NCI-H1417 treated with DMSO at 0.1 percent for 48 hours (cell line): ENCODE measurements around the gene GOLT1B.
A peak's percentile ranks its signal among the peaks of the same experiment; 100 is the strongest.

ENCODE experiments used
- DNase-seq: peaks from one replicate; lab custom pipeline; 2025; lab: John Stamatoyannopoulos, UW

The GOLT1B gene

DNA sequence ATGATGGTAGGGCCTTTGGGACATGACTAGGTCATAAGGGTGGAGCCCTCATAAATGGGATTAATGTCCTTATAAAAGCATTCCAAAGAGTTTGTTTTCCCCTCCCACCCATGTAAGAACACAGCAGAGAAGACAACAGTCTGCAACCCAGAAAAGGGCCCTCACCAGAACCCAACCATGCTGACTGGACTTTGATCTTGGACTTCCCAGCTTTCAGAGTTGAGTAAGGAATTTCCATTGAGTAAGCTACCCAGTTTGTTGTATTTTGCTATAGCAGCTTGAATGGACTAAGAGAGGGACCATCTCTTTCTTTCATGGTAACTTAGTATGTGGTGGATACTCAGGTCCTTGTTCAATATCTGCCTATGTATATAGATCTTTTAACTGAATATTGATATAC, 21.6 kb downstream of the GOLT1B start:
- DNase-seq: no peak

DNA sequence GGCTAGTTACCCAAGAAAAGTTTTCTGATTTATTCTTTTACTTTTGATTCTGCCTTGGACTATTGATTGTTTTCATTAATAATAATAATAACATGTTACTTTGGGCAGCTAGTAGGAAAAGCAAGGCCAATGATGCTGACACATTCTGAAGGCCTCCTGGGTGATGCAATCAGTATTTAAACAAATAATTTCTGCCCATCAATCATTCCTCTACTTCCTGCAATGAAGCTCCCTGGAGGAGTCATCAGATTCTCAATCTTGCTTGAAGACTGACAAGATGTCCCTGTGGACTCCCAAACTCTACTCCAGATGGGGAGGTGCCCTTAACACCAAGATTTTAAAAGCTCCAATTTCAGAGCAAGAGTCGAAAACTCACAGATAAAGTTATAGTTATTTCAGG, 24.5 kb downstream of the GOLT1B start, which contains the start of gene SPX:
Gene SPX, plus strand, starts transcription at position 244 of the 400 bp plus-strand sequence. CDS start 177 bp downstream, outside the sequence.
- no peak for DNase-seq

- no peak for DNase-seq
These were observed 25.2 kb downstream of the GOLT1B start for GRCh38 chr12:21526721-21527345.

GRCh38 chr12:21527451-21528180, 26.0 kb downstream of the GOLT1B start:
- DNase-seq: peak; percentile 59

- DNase-seq: no peak
These were observed 27.4 kb downstream of the GOLT1B start for GRCh38 chr12:21528953-21529352.

DNA sequence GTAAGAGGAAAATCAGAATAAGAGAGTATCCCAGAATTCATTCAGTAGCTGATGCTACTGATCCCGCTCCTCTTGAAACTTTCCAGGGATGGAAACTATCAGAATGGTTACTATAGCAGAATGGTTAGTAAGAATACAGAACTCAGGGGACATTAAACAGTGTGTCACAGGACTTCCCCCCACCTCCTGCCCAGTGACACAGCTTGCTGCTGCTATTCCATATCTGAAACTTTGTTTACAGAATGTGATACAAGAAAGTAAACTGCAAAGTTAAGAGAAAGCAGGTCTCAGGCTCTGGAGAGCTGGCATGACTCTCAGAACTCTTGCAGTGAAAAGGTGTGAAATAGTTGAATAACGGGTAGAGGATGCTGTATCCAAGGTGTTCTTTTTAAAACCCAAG, 27.9 kb downstream of the GOLT1B start:
- no peak for DNase-seq

- DNase-seq: no peak
These were observed 36.6 kb downstream of the GOLT1B start for GRCh38 chr12:21538061-21538653.

GRCh38 chr12:21539797-21540196, 38.2 kb downstream of the GOLT1B start:
- DNase-seq: no peak

- peak; percentile 52 for DNase-seq
These were observed 40.2 kb downstream of the GOLT1B start for GRCh38 chr12:21541773-21542172.

DNA sequence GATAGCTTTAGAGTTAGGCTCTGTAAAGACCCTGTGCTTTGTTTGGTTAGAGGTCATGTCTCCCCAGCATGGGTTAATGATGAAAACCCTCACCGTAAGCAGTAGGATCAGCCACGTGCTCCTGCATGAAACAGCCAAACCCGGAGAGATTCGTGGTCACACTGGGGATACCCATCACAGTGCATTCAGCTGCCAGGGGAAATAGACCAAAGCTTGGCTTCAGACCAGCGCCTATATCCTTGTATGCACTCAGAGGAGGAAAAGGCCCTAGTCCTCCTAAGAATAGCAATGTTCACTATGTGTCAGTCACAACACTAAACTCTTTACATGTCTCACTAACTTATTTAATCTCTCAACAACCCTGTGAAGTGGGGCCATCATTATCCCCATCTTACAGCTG, 40.8 kb downstream of the GOLT1B start:
- no peak for DNase-seq

GRCh38 chr12:21543151-21543550, 41.6 kb downstream of the GOLT1B start:
- DNase-seq: no peak

DNA sequence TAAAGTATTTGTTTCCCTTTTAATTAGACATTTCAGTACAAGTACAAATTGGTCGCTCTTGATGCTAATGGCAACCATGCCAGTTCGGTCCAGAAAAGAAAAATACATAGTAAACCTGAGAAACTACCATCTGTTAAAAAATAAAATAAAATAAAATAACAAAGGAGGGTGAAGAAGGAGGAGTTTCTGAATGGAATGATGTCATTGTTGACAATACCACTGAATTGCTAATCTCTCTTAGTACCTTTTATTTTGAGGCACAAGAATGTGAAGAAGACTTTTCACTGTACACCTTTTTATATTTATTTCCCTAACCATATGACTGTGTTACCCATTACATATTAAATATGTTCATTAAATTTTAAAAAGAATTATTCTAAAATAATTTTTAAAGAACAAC, 44.0 kb downstream of the GOLT1B start:
- DNase-seq: no peak

- DNase-seq: no peak
These were observed 45.1 kb downstream of the GOLT1B start for GRCh38 chr12:21546716-21547115.

DNA sequence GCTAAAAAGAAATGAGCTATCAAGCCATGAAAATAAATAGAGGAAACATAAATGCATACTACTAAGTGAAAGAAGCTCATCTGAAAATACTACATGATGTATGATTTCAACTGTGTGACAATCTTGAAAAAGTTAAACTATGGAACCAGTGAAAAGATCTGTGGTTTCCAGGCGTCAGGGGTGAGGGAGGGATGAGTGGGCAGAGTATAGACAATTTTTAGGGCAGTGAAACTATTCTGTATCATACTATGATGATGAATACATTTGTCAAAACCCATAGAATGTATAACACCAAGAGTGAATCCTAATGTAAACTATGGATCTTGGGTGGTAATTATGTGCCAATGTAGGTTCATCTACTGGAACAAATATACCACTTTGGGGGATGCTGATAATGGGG, 45.8 kb downstream of the GOLT1B start:
- DNase-seq: no peak

DNA sequence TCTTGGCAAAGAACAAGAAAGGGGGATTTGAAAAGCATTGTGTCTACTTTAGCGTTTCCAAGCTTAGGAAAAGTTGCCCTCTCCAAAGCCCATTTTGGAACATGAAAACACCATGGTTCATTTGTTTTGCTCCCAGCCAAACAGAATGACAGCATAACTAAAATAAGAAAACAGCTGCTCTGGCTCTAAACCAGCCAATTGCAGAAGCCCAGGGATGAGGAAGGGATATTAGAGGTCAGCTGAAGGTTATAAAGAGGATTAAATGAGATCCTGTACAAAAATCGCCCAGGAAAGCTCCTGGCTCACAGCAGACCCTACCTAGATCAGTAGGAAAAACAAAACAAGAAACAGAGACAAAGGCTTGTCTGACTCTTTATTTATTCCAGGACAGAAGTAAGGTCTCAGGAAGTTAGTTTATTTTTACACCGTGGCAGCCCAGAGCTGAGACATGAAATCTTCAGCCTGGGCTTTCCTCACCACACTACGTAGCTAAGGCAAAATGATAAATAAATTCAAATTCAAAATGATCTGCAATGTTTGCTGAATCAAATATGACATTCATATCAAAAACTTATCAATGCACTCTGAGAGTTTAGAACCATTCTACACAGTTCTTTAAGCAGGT, 50.4 kb downstream of the GOLT1B start:
- no peak for DNase-seq

- DNase-seq: no peak
These were observed 51.2 kb downstream of the GOLT1B start for GRCh38 chr12:21552635-21553328.

- no peak for DNase-seq
These were observed 51.7 kb downstream of the GOLT1B start for GRCh38 chr12:21553329-21553675.

DNA sequence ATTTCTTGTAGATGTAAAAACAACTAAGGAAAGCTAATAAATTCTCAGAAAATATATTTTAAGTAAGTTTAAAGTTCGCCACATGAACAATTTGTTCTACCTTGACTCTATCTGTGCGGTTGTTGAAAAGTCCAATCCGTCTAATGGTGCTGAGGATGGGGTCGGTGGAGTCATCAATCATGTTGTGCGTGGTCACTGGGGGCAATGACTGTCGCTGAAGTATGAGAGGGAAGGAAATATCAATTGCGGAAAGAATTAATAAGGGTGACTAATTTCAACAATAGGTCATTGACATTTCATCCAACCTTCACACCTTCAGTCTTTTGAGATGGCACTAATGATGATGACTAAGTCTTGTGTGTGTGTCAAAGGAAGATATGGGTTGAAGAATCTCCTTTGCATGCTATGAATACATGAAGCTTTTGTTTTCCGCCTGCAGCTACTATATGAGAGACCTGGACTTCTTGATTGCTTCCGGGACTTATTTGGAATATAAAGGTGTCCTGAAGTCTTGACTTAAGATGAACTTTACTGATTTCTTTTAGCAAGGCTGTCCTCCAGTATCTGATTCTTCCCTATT, 56.6 kb downstream of the GOLT1B start:
- DNase-seq: no peak

- no peak for DNase-seq
These were observed 58.4 kb downstream of the GOLT1B start for GRCh38 chr12:21559855-21560569.

GRCh38 chr12:21561158-21561557, 59.6 kb downstream of the GOLT1B start:
- no peak for DNase-seq

DNA sequence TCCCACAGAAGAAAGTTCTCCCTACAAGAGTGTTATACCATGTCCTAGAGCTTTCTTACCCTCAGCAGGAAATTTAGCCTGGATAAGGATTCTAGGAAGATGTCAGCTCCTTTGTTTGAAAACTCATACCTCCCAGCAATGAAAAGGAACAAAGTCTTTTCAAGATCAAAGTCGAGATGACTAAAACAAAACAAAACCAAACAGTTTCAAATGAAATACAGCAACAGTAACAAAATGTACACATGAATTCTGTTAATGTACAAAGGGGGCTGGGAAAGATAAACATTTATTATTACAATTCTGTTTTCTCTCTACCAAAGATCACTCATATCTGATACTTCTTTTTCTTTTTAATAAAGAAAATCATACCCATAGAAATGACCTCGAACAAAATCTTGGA, 61.3 kb downstream of the GOLT1B start:
- no peak for DNase-seq
